C4-2B (cell line): ENCODE results near the gene SMC3.

Experiments used
- ZFX ChIP-seq: fragments of 450-650 bp; IDR thresholded peaks from 2 replicates; pipeline ENCODE4 v1.6.1; 2017
- TF ChIP-seq, protein P1 (sequence below): fragments of 450-650 bp; conservative IDR thresholded peaks from 2 replicates; pipeline ENCODE4 v1.5.1; 2017; ENCODE audit warnings: mild to moderate bottlenecking

DNA sequence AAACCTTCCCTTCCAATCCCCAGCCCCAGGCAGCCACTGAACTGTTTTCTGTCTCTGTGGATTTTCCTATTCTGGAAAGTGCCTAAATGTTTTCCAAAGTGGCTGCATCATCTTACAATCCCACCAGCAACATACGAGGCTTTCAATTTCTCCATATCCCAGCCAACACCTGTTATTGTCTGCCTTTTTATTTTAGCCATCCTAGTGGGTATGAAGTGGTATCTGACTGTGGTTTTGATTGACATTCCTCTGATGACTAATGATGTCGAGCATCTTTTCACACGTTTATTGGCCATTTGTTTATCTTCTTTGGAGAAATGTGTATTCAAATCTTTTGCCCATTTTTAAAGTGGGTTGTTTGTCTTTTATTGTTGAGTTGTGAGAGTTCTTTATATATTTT is 6.2 kb upstream of the SMC3 start:
- TF ChIP-seq, protein P1, sequence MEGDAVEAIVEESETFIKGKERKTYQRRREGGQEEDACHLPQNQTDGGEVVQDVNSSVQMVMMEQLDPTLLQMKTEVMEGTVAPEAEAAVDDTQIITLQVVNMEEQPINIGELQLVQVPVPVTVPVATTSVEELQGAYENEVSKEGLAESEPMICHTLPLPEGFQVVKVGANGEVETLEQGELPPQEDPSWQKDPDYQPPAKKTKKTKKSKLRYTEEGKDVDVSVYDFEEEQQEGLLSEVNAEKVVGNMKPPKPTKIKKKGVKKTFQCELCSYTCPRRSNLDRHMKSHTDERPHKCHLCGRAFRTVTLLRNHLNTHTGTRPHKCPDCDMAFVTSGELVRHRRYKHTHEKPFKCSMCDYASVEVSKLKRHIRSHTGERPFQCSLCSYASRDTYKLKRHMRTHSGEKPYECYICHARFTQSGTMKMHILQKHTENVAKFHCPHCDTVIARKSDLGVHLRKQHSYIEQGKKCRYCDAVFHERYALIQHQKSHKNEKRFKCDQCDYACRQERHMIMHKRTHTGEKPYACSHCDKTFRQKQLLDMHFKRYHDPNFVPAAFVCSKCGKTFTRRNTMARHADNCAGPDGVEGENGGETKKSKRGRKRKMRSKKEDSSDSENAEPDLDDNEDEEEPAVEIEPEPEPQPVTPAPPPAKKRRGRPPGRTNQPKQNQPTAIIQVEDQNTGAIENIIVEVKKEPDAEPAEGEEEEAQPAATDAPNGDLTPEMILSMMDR, result no peak
- no peak for TF ChIP-seq ZFX
